Limb (tissue), 2 donors: ENCODE data around the gene SNTG2.

ENCODE experiments used
- DNase-seq, 2 donors: peaks; one replicate each; pipeline ENCODE4 v3.0.0-alpha.2; 2016; ENCODE audit errors: extremely low spot score in 2 of 2

SNTG2 gene

DNA sequence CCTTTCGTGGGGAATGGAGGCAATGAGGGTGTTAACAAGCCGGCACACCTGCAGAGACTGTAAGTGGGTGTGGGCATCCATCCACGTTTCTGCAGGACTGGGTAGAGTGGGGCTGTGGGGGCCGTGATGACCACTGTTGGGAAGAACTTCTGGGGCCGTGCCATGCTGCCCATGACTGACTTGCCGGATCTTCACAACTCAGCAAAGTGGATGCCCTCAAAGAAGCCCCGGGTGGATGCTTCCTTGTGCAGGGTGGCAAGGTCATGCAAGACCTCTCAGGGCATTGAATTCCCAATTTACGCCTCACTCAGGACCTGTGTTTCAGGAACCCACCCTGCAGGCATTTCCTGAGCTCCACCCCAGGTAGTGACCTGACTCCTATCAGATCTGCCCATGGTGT is 319.2 kb downstream of the SNTG2 start:
- DNase-seq, result no peak

DNA sequence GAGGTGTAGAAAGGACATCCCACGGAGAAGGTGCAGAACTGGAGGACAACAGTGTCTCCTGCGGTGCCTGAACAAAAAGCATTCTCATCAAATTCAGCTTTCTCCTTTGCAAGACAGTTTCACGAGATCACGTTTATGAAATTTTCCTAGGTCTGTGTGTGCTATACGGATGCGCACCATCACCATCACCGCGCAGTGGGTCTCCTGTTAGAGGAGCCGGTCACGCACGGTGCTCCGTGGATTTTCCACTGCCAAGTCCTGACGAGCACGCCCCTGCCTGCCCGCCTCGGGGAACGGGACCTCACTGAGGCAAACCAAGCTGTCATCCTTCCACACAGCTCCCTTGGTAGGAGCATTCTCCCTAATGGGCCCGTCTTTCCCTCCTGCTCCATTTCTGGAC is 322.2 kb downstream of the SNTG2 start:
- no peak for DNase-seq

DNA sequence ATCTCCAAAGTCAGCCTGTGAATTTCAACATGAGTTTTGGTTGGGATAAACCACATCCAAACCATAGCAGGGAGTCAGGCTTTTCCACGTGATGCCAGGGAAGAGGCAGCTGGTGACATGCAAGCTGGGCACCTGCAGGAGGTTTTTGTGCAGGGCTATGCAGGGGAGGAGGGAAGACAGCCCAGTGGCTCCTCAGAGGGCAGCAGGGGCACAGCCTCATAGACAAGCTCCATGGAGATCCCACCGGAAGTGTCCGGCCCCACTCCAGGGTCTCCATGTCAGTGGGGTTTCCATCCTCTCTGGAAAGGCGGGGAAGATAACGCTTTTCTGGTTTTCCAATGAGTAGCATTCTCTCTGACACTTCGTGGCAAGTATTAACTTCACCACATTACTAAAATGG is 327.0 kb downstream of the SNTG2 start:
- no peak for DNase-seq

DNA sequence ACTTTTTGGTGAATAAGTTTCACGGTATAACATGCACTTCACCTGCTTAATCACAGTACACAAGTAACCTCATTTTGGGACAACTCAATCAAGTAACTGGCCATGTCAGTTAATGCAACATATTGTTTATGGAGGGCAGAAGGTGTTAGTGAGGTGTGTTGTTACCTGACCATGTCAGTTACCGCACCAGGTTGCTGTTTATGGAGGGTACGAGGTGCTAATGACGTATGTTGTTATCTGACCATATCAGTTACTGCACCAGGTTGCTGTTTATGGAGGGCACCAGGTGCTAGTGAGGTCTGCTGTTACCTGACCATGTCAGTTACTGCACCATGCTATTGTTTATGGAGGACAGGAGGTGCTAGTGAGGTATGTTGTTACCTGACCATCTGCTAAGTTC is 327.5 kb downstream of the SNTG2 start:
- no peak for DNase-seq

DNA sequence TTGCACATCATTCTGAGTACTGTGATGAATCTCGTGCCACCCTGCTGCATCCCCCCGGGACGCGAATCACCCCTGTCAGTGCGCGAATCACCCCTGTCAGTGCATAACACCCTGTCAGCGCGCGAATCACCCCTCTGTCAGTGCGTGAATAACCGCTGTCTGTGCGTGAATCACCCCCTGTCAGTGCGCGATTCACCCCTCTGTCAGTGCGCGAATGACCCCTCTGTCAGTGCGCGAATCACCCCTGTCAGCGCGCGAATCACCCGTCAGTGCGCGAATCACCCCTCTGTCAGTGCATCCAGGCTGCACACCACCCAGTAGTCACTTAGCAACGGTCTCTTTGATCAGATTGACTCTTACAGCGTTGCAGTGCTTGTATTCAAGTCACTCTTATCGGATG is 328.2 kb downstream of the SNTG2 start:
- DNase-seq, result no peak

DNA sequence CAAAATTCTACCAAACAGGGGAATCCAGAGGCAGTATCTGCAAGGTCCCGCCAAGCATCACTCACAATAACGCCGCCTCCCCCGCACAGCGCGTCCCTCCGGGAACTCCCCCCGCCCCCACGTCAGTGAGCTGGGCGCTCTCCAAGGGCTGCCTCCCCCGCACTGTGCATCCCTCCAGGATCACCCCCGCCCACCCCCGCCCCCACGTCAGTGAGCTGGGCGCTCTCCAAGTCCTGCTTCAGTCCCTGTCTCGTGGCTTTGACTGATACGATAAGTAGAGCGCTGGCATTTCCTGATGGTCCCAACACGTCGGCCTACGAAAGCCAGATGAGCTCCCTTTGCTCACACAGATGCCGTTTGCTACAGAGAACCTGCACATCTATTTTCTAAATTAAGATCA is 331.9 kb downstream of the SNTG2 start:
- DNase-seq, result no peak

DNA sequence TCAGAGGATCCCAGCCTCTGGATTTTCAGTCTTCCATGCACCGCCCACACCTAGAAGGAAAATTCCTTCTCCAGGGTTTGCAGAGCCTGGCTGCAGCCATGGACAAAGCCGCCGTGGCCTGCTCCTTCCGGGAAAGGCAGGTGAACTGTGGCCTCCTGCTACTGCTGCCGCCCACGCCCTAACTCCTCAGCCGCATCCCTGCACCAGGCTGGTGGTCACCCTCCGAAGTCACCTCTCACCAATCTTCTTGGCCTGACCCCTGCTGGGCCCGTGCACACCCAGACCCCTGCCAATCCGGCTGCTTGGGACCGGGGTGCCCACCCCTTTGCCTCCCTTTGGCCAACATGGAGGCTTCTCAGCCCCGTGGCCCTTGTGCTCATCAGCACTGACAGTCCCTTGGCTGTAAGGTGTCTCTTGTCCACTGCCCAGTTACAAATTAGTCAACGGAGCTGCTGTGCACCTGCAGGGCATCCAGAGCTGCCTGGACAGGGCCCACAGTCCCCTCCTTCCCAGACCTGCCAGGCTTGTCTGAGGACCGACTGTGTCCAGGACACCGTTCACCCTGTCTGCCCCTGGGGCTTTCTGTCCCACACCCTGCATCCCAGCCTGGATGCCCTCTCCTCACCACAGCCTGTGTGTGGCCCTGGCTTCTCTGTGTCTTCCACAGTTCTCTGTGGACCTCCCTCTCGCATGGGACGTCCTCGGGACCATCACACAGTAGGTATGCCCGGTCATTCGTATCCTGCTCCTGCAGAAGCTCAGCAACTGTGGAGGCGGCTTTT is 332.6 kb downstream of the SNTG2 start:
- no peak for DNase-seq

DNA sequence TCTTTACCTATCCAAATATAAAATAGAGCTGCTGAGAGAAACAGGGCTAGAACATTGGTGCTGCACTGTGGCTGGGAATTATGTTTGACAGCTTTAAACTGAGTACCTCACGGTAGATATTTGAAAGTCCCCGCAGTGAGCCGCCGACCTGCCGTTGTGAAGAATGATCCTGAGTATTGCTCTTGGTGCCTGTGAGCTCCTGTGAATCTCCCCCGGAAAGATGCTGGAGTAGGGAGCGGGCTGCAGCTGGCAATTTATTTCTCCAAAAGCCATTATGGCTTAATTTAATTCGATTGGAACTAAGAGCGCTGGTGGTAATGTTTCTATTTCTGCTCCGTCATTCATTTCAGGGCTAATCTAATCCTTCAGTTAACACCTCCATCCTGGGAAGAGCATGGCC is 333.2 kb downstream of the SNTG2 start:
- DNase-seq, result no peak

DNA sequence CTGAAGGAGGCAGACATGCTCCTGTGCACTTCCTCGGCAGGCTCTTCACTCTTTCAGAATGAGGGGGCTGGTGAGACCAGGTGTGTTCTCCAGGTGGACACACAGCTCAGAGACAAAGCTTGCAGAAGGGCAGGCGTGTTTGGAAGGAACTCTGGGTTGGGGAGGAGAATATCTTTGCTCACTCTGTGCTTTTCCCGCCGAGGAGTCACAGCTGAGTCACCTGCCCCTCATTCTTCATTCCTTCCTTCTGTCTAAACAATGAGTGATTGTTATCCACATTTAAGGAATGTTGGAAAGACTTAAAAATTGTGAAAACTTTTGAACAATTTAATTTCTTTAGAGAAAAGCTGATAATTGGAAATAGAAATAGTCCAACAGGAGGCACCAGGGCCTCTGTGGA is 336.3 kb downstream of the SNTG2 start:
- DNase-seq, result no peak

DNA sequence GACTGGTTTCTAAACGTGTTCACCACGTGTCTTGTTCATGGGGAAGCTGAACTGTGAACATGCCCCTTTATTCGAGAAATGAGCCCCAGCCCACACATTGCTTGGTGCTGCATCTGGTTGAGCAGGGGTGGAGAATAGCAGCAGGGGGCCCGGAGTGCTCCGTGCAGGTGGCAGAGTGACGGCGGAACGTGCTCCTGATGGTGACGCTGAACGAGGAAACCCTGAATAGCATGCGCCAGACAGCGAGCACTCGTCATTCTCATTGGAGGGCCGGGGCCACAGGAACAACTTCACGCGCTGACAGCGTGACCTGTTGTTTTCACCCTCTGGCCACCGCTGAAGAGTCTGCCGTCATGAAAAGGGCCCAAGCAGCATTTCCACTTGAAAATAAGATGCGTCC is 336.8 kb downstream of the SNTG2 start:
- no peak for DNase-seq

DNA sequence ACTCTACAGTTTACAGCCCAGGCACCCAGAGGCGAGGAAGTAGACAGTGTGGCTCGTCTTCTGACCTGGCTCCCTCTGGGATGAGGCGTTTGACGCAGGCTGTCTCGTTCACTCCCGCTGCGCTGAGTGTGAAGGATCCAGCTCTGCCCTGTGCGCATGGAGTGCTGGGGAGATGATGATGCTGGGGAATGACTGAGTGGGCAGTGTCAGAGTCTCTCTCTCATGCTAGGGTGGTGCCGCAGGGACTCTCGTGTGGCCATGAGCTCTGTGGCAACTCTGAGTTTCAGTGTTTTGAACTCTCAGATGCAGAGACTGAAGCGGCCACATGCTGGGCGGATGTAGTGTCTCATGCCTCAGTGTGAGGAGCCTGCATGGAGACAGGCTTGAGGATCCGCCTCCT is 344.3 kb downstream of the SNTG2 start:
- DNase-seq, result no peak

DNA sequence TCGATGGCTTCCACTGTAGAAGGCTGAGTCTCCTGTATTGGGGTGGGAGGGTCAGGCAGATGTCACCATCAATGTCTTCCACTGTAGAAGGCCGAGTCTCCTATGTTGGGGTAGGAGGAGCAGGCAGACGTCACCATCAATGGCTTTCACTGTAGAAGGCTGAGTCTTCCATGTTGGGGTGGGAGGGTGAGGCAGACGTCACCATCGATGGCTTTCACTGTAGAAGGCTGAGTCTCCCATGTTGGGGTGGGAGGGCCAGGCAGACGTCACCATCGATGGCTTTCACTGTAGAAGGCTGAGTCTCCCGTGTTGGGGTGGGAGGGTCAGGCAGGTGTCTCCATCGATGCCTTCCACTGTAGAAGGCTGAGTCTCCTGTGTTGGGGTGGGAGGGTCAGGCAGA is 345.1 kb downstream of the SNTG2 start:
- no peak for DNase-seq

DNA sequence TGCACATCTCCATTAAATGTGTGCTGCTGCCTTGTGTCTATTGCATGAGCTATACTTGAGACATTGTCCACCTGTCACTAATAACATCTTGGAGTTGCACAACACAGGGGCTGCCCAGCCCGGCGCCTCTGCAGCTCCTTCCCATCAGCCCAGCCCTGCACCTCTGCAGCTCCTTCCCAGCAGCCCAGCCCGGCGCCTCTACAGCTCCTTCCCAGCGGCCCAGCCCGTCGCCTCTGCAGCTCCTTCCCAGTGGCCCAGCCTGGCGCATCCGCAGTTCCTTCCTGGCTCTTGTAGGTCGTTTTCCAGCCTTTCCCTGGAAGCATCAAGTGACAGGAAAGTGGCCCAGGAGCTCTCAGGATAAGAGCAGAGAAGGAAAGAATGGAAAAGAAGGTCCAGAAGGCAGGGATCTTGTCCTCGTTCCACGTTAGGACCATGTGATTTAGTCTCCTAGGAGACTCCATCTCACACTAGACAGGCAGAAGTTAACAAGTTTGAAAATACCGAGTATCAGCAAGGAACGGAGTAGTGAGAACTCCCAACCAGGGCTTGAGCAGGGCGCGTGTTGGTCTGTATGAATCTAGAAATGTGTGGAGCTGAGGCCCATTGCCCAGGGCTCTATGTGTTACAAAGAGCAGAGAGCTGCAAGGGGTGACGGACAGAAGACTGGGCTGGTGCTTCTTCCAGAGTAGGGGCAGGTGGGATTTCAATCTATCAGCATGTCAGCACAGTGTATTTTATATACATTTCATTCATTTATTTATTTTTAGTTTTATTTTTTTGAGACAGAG is 346.9 kb downstream of the SNTG2 start:
- DNase-seq, result no peak

DNA sequence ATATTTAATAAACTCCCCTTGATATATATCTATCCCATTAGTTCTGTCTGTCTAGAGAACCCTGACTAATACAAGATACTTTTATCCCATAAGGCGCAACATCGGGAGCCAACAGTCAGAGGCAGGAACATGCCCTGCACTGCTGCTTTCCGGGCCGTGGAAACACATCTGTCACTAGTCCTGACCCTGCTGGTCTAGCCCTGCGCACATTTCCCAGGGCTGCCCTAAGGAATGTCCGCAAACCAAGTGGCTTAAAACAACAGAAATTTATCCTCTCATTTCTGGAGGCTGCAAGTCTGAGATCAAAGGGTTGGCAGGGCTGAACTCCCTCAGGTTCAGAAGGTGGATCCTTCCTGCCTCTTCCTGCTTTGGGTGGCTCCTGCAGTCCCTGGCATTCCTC is 348.4 kb downstream of the SNTG2 start:
- no peak for DNase-seq

DNA sequence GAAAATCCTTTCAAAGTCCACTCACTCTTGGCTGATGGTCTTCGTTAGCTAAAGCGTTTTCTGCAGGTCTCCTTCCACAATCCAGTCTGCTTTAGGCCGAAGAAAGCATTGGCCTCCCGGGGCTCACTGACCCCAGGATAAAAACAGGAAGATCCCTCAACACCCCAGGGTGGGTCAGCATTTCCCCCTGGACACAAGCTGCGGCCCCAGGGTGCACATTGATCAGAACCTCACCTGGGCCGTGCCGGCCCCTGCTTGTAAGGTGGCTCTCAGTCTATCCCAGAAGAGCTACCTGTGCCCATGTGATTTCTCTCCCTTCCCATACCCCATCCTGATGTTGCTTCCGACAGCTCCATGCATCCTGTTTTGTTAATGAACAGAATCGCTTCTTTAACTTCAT is 349.6 kb downstream of the SNTG2 start:
- no peak for DNase-seq

DNA sequence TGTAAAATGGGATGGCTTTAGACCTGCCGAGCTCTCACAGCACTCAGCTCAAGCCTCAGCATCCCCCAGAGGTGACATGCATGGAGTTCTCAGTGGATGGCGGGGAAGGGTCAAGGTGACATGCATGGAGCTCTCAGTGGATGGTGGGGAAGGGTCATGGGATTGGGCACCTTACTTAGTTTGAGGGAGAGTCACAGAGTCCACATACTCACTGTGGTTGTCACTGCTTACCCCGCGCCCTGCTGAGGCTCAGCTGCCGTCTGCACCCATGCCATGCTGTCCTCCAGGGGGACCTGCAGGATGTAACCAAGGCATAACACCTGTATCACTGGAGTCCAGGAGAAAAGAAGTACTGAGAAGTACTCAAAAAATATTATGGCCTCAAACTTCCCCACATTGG is 350.4 kb downstream of the SNTG2 start:
- no peak for DNase-seq

DNA sequence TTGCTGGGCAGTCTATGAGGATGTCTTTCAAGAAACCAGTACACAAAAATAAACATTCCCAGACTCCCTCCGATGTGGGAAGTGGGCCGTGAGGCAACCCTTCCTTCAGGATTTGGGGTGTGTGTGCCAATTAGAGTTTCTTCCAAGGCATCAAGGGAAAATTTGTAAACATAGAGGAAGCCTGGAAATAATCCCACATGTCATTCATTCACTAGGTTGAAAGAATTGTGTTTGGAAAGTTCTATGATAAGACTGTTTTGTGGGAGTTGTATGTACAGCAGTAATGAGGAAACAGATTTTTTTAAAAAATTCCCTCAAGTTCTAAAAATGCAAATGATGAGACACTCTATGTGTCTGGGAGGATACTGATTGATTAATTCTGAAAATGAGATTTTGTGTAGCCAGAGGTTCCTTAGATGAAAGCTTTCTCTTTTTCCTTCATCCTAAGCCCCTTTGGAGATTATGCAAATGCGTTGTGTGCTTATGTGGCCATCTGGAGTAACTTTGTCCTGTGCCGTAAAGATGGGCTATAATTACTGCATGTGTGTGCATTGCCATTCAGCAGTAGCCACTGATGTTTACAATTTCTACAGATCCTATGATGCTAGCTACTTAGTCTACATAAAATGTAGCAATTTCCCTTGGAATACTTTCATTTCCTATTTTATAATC is 354.8 kb downstream of the SNTG2 start:
- DNase-seq, result no peak

DNA sequence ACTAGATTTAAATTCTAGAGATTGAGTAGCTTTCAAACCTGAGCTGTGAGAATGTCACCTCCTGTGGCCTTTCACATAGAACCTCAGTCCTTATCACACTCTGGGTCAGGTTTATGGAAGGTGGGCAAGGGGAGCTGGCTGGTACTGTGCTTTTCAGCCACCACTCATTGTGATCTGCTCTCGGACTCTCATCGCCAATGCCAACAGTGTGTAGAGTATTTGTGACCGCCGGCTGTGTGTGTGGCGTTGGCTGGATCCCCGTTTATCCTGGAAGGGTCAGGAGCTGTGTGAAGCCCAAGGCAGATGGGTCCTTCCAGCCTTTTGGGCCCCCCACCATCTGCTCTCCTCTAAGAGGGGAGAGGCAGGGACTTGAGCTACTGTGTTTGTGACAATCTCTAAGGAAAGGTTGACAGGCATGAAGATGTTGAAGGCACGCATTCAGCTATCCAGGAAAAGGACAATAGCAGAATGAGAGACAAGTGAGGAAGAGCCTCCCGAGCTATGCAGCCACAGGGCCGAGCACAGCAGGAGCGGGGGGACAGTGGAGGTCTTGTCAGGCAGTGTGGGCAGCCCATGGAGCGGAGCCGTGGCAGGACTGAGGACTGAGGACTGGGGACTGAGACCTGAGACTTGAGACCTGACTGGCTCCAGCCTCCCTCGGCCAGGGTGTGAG is 355.5 kb downstream of the SNTG2 start:
- no peak for DNase-seq

DNA sequence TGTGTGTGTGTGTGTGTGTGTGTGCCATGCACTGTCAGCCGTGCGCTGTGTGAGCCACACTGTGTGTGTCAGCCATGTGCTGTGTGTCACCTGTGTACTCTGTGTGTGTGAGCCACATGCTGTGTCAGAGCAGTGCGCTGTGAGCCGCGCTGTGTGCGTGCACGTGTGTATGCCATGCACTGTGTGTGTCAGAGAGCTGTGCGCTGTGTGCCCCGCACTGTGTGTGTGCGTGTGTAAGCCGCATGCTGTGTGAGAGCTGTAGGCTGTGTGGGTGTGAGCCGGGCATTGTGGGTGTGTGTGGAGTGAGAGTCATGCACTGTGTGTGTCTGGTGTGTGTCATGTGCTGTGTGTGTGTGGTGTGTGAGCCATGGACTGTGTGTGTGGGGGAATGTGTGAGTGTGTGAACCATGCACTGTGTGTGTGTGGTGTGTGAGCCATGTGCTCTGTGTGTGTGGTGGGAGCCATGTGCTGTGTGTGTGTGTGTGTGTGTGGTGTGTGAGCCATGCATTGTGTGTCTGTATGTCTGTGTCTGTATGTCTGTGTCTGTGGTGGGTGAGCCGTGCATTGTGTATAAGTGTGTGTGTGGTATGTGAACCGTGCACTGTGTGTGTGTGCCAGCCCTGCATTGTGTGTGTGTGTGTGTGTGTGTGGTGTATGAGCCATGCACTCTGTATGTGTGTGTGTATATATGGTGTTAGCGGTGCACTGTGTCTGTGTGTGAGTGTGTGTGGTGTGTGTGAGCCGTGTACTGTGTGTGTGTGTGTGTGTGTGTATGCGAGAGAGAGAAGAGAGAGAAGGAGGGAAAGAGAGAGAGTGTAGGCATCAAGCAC is 356.3 kb downstream of the SNTG2 start:
- no peak for DNase-seq

DNA sequence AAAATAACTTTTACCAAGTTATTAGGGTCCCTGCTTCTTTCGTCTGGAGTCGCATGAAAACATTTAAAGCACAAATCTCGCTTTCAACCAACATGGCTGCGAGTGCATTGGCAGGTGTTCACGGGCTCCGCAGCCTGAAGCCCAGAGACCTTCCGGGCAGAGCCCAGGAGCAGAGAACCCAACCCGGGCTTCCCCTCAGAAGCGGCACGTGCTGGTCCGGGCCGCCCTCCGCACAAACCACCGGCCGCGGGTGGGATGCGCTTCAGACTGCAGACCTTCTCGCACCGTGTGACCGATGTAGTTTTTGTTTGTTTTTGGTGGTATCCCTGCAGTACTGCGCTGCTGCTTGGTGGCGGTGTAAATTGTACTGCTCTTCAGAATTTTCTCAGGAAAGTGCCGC is 357.0 kb downstream of the SNTG2 start:
- DNase-seq, result no peak

DNA sequence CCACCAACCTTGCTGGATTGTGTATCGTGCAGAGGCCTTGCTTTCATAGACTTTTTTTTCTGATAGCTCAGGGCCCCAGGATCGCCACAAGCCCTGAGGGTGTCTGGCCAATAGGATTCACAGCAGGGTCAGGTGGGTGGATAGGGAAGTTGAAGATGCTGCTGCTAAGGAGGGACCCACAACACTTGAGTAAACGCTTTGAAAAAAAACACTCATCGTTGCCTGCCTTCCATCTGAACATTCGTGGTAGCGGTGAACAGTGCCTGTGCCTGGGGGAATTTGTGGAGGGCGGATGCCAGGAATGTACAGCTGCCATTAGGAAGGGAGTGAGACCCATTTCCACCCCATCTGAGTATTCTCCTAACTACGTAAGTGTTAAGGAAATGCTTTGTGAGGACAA is 358.0 kb downstream of the SNTG2 start:
- DNase-seq, result no peak
